HG03354 (cell line): Measurements from ENCODE around the gene MBOAT1.
"Not testable (repeated sequence)": the region's sequence is repeated elsewhere in the genome, so short reads cannot be mapped to it uniquely, and the experiment has no call there.

Experiments
- ATAC-seq: cut with Tn5 transposase; IDR thresholded peaks from one replicate; pipeline ENCODE4 v1.9.1; 2021; ENCODE audit warnings: mild to moderate bottlenecking; ENCODE audit not compliant: unreplicated experiment, poor library complexity, severe bottlenecking

The MBOAT1 gene

GRCh38 chr6:20146831-20147230 lies 65.4 kb downstream of the MBOAT1 start:
- not testable (repeated sequence) for ATAC-seq

- ATAC-seq, result no peak
Observed at GRCh38 chr6:20146291-20146690, 66.0 kb downstream of the MBOAT1 start.

DNA sequence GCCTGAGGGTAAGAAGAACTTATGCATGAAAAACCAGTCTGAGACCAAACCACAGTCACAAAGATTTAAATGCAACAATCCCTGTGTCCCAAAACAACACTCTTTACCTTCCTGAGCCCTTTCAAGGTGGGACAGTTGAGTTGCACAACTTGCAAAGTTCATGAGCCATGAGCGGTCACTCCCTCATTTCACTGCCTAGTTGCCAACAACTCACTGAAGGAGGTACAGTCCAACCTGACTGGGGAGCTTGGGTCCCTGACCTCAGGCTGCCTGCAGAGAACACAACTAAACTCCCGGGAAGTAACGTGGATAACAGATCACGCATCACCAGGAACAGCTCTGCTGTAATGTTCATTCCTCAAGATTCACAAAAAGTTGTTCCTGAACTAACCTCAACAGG lies 69.4 kb downstream of the MBOAT1 start:
- ATAC-seq, result no peak

DNA sequence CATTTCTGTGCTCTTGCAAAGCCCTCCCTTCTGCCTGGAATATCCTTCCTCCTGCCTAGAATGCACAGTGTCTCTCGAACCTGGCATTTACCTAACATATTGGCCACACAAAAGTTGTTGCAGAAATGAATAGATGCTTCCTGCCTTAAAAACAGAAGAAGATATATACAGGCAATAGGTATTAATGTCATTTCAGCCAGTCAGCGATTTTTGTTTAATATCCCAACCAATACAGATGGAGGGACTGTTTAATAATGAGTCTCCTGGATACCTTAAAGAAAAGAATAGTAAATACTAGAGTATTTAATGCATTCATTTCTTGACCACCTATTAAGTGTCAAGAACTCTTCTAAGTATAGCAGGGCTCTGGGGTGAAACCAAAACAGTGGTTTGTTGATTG lies 70.3 kb downstream of the MBOAT1 start:
- no peak for ATAC-seq

DNA sequence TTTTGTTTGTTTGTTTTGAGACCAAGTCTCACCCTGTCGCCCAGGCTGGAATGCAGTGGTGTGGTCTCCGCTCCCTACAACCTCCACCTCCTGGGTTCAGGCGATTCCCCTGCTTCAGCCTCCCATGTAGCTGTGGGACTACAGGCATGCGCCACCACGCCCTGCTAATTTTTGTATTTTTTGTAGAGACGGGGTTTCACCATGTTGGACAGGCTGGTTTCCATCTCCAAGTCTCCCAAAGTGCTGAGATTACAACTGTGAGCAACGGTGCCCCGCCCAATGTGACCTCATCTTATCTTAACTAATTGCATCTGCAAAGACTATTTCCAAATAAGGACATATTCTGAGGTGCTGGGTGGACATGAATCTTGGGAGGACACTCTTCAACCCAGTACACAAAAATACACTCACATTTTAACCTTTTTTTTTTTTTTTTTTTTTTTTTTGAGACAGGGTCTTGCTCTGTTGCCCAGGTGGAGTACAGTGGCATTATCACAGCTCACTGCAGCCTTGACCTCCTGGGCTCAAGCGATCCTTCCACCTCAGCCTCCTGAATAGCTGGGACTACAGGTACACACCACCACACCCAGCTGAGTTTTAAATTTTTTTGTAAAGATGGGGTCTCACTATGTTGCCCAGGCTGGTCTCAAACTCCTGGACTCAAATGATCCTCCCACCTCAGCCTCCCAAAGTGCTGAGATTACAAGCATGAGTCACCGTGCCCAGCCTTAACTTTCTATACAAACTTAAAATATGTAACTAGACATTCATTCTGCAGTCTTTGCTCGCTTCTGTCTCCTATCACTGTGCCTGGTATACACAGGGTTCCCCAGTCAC lies 72.9 kb downstream of the MBOAT1 start:
- not testable (repeated sequence) for ATAC-seq

DNA sequence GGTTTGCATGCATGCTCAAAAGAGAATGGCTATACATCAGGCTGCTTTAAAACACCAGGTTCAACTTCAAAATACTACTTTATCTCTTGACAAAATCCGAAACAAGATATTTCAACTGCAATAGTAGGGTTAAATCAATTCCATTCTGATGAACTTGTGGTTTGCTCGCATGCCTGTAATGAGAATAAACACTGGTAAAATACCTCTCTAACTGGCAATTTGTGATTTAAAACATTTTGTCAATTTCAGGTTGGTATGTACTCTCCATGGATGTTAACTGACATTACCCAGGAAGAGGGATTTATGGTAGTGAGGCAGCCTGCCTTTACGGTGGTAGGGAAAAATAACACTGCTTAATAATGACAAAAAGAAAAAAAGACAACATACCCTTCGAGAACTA lies 74.4 kb downstream of the MBOAT1 start:
- no peak for ATAC-seq

- ATAC-seq, result peak; percentile 74
Observed at GRCh38 chr6:20137240-20137639, 75.0 kb downstream of the MBOAT1 start.

GRCh38 chr6:20135677-20136268 lies 76.5 kb downstream of the MBOAT1 start:
- no peak for ATAC-seq

- no peak for ATAC-seq
Observed at GRCh38 chr6:20134613-20135012, 77.7 kb downstream of the MBOAT1 start.

- ATAC-seq, result no peak
Observed at GRCh38 chr6:20129290-20130088, 82.8 kb downstream of the MBOAT1 start.

- no peak for ATAC-seq
Observed at GRCh38 chr6:20128018-20128417, 84.3 kb downstream of the MBOAT1 start.

DNA sequence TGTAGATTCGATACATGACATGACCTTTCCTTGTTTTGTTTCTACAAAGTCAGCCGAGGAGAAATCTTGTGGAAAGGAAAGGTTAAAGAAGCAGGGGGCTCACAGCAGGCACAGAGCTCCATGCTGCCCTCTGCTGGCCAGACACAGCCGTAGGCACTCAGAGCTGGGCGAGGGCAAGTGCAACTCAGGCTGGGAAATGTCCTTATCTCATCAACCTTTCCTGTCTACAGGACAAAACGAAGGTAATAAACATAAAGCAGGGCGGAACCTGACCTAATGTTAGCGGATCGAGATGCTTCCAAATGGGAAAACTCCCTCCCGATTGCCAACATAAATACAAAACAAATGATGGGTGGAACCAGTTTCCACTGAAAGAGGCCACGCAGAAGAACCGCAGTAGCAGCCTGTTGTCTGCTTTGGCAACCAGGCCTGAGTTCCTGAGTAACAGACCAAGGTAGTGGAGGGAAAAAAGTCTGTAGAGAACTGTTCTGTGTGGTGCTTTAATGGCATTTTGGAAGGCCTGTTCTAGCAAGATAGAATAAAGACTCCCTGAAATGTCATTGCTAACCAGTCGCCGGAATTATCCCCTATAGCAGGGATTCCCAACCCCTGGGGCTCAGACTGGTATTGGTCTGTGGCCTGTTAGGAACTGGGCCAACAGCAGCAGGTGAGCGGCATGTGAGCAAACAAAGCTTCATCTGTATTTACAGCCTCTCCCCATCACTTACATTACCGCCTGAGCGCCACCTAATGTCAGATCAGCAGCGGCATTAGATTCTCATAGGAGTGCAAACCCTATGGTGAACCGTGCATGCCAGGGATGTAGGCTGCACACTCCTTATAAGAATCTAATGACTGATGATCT lies 85.2 kb downstream of the MBOAT1 start:
- ATAC-seq, result peak; percentile 91

GRCh38 chr6:20126102-20126752 lies 86.0 kb downstream of the MBOAT1 start:
- ATAC-seq, result no peak

DNA sequence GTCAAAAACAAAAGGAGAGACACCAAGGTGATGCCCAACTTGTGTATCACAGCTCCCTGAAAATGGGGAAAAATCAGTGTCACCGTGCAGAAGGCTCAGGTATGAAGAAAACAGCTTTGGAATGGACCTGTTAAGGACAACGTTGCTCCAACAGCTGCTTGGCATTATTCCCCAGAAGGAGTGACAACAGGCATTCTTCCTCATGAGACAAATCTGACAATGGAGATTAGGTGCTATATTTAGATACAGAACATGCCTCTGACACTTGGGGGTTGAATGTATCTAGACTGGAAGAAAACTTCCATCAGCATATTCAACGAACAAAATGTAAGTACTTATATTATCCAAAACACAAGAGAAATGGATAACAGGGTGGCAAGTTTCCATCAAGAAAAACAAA lies 87.7 kb downstream of the MBOAT1 start:
- no peak for ATAC-seq

- ATAC-seq, result no peak
Observed at GRCh38 chr6:20119485-20119884, 92.8 kb downstream of the MBOAT1 start.

- ATAC-seq, result no peak
Observed at GRCh38 chr6:20118892-20119291, 93.4 kb downstream of the MBOAT1 start.

DNA sequence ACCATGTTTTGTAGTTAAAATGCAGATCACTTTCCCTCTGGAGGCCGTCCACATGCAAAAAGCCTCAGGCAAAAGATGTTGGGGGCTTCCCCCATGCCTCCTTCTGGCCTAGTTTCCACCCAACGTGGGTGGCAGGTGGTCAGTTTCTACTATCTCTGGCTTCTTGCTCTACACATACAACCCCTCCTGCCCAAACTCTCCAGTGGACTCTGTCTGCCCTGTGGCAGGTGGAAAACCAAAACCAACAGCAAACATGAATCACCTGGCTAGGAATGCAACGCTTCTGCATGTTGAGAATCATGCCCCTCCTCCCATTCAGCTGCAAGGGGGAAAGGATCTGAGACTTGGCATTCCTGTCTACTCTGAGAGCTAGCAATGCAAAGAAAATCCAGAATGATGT lies 94.8 kb downstream of the MBOAT1 start:
- ATAC-seq, result peak; percentile 63

- ATAC-seq, result no peak
Observed at GRCh38 chr6:20116792-20117191, 95.5 kb downstream of the MBOAT1 start.

- ATAC-seq, result no peak
Observed at GRCh38 chr6:20115246-20115980, 96.9 kb downstream of the MBOAT1 start.
